HG02870 (cell line): Measurements from ENCODE around the gene MEAK7.

Experiments
- ATAC-seq: cut with Tn5 transposase; IDR thresholded peaks from one replicate; pipeline ENCODE4 v1.9.1; 2021; ENCODE audit warnings: mild to moderate bottlenecking, moderate library complexity; ENCODE audit not compliant: unreplicated experiment

Gene MEAK7

DNA sequence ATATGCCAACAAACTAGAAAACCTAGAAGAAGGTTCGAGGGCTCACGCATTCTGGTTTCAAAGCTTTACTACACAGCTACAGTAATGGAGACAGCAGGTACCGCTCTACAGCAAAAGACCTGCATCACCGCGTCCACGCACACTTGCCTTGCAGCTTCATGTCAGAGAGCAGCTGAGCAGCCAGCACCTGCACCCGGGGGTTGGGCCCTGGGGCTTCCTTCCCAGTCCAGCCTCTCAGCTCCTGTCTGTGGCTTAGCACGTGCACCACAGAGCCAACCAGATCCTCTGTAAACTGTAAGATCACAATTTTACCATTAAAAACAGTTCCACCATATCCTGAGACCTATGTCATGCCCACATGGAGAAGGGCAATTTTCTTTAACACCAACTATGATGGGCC is 15.3 kb downstream of the MEAK7 start:
- ATAC-seq: no peak

DNA sequence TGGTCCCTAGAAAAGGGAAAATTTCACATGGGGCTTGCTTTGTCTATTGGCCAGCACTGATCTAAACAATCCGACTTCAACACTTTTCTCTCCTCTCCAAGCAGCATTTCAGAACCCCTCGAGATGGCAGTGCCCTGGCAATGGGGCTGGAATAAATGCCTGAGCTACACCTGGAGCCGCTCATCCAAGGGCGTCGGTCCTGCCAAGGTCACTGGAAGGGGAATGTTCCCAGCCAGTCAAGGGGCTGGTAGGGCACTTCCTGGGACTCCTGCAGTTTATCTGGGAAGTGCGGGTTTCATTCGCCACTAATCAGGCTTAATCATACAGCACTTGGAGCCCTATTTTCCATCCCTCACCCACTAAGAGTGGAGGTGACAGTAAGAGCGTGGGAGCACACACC is 17.1 kb downstream of the MEAK7 start:
- ATAC-seq: no peak

GRCh38 chr16:84486551-84487235 is 17.8 kb downstream of the MEAK7 start:
- no peak for ATAC-seq

DNA sequence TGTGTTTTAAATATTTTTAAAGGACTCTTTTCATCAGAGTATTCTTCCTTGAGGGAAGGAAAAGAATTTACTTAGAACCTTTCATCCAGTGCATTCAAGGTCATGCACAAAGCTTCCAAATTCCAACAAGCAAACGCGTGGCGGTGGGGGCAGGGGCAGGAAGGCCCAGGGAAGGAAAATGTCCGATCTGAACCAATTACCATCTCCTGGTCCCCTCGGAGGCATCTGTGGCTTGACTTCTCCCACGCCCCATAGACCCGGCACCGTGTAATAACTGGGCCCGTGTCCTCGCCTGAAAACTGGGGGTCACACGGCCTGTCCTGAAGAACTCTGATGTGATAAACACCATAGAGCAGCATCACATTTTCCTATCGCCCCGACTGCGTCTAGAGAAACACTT is 18.3 kb downstream of the MEAK7 start:
- ATAC-seq: no peak

GRCh38 chr16:84485255-84486010 is 19.0 kb downstream of the MEAK7 start:
- ATAC-seq: no peak

DNA sequence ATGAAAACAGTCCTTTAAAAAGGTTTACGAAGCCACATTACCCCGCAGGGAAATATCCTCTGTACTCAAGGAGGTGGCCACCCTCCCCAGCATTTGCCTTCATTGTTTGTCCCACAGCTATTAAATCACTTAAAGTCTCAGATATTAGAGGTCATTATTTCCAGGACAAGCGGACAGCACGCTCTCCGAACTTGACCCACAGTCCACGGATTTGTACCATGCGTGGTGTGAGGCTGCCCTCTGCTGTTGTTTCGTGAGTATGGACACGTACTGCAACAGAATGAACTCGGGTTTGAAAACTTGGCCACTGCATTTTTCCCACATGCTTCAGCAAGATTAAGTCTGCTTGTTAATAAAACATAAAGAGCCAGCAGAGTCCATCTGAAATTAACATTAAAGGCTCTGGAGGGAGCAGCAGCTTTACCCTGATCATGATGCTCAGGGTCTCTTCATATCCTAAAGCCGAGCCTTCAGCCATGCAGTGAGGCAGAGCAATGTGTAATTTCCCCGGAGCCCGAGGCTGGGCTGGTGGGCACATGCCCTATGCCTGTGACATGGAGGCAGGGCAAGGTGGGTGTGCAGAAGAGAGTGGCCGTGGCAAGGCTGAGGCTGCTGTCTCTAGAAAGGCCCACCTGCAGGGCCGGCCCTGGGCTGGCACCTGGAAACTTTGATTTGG is 19.7 kb downstream of the MEAK7 start:
- ATAC-seq: no peak

DNA sequence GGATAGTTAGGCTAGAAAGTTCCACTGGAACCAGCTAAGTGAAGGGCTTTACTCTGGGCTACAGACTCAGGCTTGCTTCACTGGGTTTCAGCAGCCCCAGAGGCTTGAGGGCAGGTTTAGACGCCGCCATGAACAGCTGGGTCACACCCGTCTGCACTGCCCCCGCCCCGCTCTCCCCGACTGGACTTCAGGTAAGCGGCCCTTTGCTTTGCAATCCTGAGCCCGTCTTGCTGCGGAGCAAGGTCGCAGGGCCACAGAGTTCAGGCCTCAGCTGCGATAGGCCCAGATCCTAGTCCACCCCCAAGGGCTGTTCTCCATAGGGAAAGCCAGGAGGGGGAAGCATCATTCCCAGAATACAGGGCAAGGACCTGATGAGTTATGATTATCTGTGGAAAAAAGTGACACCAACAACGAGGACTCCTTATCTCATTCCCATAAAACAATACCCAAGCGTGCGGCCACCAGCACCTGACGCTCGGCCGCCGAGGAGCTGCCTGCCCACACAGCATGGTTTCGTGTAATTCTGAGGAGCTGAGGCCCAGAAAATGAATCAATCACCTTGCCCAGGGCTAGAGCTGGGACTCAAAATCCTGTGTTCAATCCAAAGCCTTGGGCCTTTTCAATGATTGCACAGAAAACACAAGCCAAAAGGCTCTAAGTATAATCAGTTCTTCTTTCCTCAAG is 20.4 kb downstream of the MEAK7 start:
- ATAC-seq: no peak

DNA sequence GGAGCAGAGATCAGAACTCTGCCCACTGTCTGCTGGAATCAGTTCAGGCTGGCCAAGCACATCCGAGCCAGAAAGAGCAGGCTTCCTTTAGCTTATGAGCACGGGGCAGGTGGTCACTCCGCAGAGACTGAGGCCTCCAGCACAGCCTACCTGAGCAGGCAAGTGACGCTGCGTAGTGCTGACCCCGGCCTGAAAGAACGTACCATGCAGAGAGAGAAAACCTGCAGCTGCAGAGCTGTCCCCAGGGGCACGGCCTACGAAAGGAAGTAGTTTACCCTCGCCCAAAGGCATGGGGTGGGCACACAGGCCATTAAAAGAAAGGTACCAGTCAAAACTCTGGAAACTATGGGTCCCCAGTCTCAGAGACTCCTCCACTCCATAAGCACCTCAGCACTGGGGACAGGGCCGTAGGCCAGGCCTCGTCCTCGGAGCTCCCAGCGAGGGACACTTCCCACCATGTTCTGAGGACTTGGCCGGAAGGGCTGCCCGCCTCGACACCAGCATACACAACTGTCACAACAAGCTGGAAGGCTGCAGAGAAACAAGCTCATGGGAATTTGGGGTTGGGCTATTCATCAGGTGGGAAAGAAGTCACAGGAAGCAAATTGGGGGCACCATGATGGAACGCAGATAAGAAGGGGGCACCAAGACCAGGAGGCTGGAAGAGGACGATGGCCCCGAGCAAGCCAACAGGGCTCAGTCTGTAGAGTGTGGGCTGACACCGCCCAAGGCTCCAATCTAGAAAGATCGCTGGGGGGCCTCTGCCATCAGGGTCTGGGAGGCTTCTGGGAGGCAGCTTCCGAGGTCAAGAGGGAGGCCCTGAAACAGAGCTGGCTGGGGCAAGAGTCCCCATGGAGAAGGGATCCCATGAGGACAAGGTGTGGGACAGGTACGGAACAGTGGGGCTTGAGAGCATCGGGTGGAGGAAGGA is 21.2 kb downstream of the MEAK7 start:
- no peak for ATAC-seq

GRCh38 chr16:84482001-84482891 is 22.2 kb downstream of the MEAK7 start:
- ATAC-seq: no peak

DNA sequence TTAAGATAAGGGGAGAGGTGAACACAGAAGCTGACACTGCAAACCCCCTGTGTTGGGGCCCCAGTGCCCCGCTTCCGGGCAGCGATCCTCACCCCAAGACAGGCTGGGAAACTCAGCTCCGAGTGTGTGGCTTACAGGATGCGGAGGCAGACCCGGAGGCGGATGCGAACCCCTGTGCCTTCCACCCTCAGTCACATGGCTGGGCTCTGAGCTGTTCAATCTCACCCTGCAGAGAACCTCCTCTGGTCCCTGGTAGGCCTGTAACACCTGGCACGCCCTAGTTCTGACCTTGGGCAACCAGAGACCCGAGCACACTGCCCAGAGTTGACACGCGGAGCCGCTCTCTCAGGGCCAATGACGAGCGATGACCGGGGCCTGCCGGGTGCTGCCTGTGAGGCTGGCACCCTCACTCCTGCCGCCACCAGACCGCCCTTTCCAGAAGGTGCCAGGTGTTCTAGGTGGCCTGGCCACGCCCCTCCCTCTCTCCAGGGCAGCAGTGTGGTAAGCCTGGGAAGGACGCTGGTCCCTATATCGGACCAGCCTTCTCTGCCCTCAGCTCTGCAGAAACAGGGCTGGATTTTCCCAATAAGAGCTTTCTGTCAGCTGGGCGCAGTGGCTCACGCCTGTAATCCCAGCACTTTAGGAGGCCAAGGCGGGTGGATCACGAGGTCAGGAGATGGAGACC is 23.3 kb downstream of the MEAK7 start:
- no peak for ATAC-seq

- ATAC-seq: no peak
Observed at GRCh38 chr16:84479716-84480450, 24.6 kb downstream of the MEAK7 start.

DNA sequence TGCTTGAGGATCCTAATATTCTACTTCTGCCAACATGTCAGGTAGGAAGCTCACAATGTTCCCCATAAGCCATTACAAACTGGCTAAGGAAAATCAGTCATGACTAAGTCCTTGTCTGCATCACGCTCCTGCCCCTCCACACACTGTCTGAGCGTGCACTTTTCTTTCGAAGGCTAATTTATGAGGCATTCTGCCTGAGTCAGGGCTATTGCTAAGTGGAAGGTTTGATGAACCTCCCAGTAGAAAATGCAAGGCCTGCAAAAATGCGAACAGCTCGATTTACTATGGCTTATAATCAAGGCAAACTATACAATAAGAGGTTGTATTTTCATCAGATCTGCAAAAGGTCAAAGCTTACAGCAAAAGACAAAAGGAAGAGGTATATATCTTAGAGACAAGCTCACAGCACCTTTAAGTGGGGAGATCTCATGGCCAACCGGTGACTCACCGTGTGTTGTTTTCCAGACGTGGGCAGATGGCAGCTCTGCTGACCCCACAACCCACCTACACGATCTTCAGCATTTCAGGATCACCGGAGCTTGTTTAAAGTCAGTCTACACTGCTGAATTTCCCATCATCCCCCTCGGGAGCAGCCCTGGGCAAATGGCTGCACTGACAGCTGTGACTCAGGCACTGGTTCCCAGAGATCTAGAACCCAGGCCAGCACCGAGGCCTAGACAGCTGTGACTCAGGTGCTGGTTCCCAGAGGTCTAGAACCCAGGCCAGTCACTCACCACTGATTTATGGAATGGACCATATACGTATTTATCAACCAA is 26.1 kb downstream of the MEAK7 start:
- no peak for ATAC-seq

- no peak for ATAC-seq
Observed at GRCh38 chr16:84477661-84478060, 26.8 kb downstream of the MEAK7 start.

- no peak for ATAC-seq
Observed at GRCh38 chr16:84476401-84476800, 28.1 kb downstream of the MEAK7 start.

DNA sequence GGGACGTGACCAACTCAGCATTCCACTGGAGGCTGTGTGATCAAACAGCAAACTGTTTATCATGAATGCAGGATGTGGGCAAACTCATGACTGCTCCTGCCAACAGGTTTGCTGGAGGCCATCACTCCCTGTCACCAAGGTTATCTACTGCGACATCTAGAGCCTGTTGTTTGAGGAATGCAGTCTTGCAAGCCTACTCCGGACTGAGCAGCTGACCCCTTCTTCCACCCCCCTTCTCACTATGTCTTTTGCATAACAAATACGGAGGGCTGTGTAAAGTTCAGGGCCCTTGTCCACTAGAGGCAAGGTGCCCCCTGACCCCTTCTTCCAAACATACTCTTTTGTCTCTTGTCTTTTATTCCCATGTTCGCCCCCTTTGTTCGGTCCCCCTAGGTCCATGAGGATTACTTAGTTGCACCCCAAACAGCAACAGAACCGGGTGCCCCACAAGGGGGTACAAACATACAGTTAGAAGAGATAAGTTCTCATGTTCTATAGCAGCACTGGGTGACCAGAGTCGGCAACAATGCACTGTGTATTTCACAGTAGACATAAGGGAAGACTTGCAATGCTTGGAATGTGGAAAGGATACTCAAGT is 28.7 kb downstream of the MEAK7 start:
- no peak for ATAC-seq

- no peak for ATAC-seq
Observed at GRCh38 chr16:84471966-84472365, 32.5 kb downstream of the MEAK7 start.

DNA sequence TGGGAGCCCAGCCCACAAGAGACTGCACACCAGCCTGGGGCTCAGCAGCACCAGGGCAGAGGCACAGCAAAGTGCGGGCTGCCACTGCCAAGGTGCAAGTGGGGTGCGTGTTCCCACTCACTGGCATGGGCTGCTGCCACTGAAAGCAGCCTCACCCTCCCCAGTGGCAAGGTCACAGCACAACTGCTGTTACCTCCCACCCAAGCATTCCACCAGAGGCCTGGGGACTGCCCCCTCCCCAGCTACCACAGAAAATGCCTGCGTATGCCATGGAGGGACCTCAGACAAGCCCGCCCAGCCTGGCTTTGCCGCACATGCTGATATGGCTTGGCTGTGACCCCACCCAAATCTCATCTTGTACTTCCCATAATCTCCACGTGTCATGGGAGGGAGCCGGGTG is 33.1 kb downstream of the MEAK7 start:
- no peak for ATAC-seq
